Trophoblast cell (in vitro differentiated cells and primary cell): ENCODE measurements around the gene SLC2A4.

ENCODE experiments used
- DNase-seq, 2 donors: peaks; one replicate each; pipeline ENCODE4 v3.0.0-alpha.2; 2016
- H2AFZ ChIP-seq: 2 replicates; pipeline ENCODE4 v1.6.1; 2013; ENCODE audit warnings: low read length, moderate library complexity, mild to moderate bottlenecking; ENCODE audit not compliant: insufficient read depth, poor library complexity
- H2AK5ac ChIP-seq: 2 replicates; pipeline ENCODE4 v1.6.1; 2013; ENCODE audit warnings: mild to moderate bottlenecking, low read length
- H2BK120ac ChIP-seq: 2 replicates; pipeline ENCODE4 v1.6.1; 2013; ENCODE audit warnings: low read length, mild to moderate bottlenecking, moderate library complexity; ENCODE audit not compliant: insufficient read depth, poor library complexity
- H2BK12ac ChIP-seq: 2 replicates; pipeline ENCODE4 v1.6.1; 2013; ENCODE audit warnings: mild to moderate bottlenecking, low read length, moderate library complexity
- H2BK5ac ChIP-seq: 2 replicates; pipeline ENCODE4 v1.6.1; 2013; ENCODE audit warnings: low read length, low read depth, moderate library complexity, mild to moderate bottlenecking; ENCODE audit not compliant: poor library complexity
- H3K14ac ChIP-seq: 2 replicates; pipeline ENCODE4 v1.6.1; 2013; ENCODE audit warnings: mild to moderate bottlenecking, low read length
- H3K18ac ChIP-seq: 2 replicates; pipeline ENCODE4 v1.6.1; 2013; ENCODE audit warnings: mild to moderate bottlenecking, low read length
- H3K23ac ChIP-seq: 2 replicates; pipeline ENCODE4 v1.6.1; 2013; ENCODE audit warnings: low read length
- H3K27ac ChIP-seq: 2 replicates; pipeline ENCODE4 v1.5.1; 2013; ENCODE audit warnings: low read depth, mild to moderate bottlenecking, inconsistent platforms, low read length, moderate library complexity
- H3K27me3 ChIP-seq: 2 replicates; pipeline ENCODE4 v1.6.1; 2013; ENCODE audit warnings: inconsistent platforms, mild to moderate bottlenecking, low read length, moderate library complexity; ENCODE audit not compliant: insufficient read depth
- H3K36me3 ChIP-seq, 2 experiments: 1 replicate in 1 of 2; 2 replicates in 1 of 2; pipeline ENCODE4 v1.6.1; 2013; ENCODE audit warnings: low read length in 2 of 2, mild to moderate bottlenecking in 2 of 2, moderate library complexity in 1 of 2; ENCODE audit not compliant: insufficient read depth in 2 of 2, control insufficient read depth in 1 of 2
- H3K4ac ChIP-seq: 2 replicates; pipeline ENCODE4 v1.6.1; 2013; ENCODE audit warnings: low read depth, mild to moderate bottlenecking, low read length, moderate library complexity
- H3K4me1 ChIP-seq, 2 experiments: 1 replicate in 1 of 2; 2 replicates in 1 of 2; pipeline ENCODE4 v1.6.1; 2013; ENCODE audit warnings: low read length in 2 of 2, mild to moderate bottlenecking in 2 of 2, moderate library complexity in 1 of 2; ENCODE audit not compliant: insufficient read depth in 2 of 2, control insufficient read depth in 1 of 2
- H3K4me2 ChIP-seq: 2 replicates; pipeline ENCODE4 v1.6.1; 2013; ENCODE audit warnings: inconsistent platforms, mild to moderate bottlenecking, low read length, moderate library complexity
- H3K4me3 ChIP-seq: 2 replicates; pipeline ENCODE4 v1.5.1; 2013; ENCODE audit warnings: mild to moderate bottlenecking, low read depth, low read length, inconsistent platforms
- H3K79me1 ChIP-seq: one replicate; pipeline ENCODE4 v1.6.1; 2013; ENCODE audit warnings: low read length
- H3K79me2 ChIP-seq: 2 replicates; pipeline ENCODE4 v1.6.1; 2013; ENCODE audit warnings: low read length, mild to moderate bottlenecking; ENCODE audit not compliant: control insufficient read depth, insufficient read depth, poor library complexity
- H3K9ac ChIP-seq: 2 replicates; pipeline ENCODE4 v1.6.1; 2013; ENCODE audit warnings: mild to moderate bottlenecking, low read length
- H3K9me3 ChIP-seq: 2 replicates; pipeline ENCODE4 v1.6.1; 2013; ENCODE audit warnings: low read depth, mild to moderate bottlenecking, control low read depth, inconsistent platforms, low read length; ENCODE audit not compliant: insufficient read depth
- H4K12ac ChIP-seq: 2 replicates; pipeline ENCODE4 v1.6.1; 2013; ENCODE audit warnings: low read depth, mild to moderate bottlenecking, low read length, moderate library complexity
- H4K8ac ChIP-seq: 2 replicates; pipeline ENCODE4 v1.6.1; 2013; ENCODE audit warnings: low read depth, mild to moderate bottlenecking, low read length, moderate library complexity
- H4K91ac ChIP-seq: one replicate; pipeline ENCODE4 v1.6.1; 2013; ENCODE audit warnings: low read depth, mild to moderate bottlenecking, low read length, moderate library complexity
- WGBS: extraction: QIAGEN DNeasy Blood & Tissue Kit; methylation state at CpG from one replicate; pipeline ENCODE4 v1.1.7; 2013; ENCODE audit warnings: missing lambda C conversion rate; ENCODE audit not compliant: insufficient read length, insufficient coverage; ENCODE audit errors: extremely low coverage; 5-methylcytosine and 5-hydroxymethylcytosine counted together

Gene SLC2A4

DNA sequence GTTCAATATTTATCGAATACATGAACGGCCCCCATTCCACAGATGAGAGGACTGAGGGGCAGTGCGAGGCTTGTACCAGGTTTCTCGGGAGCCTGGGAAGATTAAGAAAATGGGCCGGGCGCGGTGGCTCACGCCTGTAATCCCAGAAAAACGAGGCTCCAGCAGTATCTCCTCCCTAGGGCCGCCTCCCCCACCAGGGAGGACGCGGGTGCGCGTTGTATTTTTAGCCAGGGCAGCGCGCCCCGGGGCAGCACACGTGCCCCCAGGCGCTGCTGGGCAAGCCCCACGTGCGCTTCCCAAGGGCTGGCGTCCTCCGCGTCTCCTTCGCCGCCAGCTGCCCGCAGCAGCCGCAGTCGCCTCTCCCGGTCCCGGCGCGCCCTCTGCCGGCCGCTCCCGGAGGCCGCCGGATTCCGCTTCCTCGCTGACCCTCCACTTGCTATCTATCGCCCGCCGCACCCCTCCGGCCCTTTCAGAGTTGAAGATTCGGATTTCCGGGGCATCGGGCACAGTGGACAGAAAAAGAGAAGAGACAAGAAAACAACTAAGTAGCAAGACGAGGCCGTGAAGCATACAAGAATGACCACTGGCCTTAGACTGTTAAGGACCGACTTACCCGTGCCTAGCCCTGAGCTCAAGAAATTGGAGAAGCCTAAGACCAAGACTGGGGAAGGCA, 14.8 kb downstream of the SLC2A4 start:
- Histone ChIP-seq H3K18ac (no peak overlapping the region), H3K4me1 (peaks cover 4 to 8% of the 10 kb centered on the region in 2 experiments), H3K4me3 (no peak overlapping the region), H2AFZ (no peak overlapping the region), H3K9me3 (peaks cover 5% of the 10 kb centered on the region), H2BK120ac (no peak overlapping the region), H3K36me3 (no peaks in the 10 kb centered on the region), H3K9ac (no peak overlapping the region), H3K4ac (no peak overlapping the region), H3K4me2 (peak overlapping the region; percentile 45), H4K8ac (no peak overlapping the region), H2BK5ac (no peak overlapping the region), H3K23ac (peak overlapping the region; percentile 29), H3K79me2 (no peaks in the 10 kb centered on the region), H2BK12ac (no peak overlapping the region), H3K14ac (no peak overlapping the region), H2AK5ac (no peak overlapping the region), H4K91ac (no peak overlapping the region), H4K12ac (no peak overlapping the region), H3K27ac (no peak overlapping the region), H3K27me3 (peaks cover 21% of the 10 kb centered on the region), H3K79me1 (no peaks in the 10 kb centered on the region)
- WGBS, result no CpG with 5 or more reads among the region's 51 CpGs
- peak; percentile 88 to 94 for DNase-seq

- Histone ChIP-seq H2AK5ac (no peak overlapping the region), H2BK12ac (no peak overlapping the region), H3K14ac (no peak overlapping the region), H2BK120ac (no peak overlapping the region), H4K8ac (no peak overlapping the region), H3K27me3 (no peaks in the 10 kb centered on the region), H3K23ac (no peak overlapping the region), H3K4me2 (no peak overlapping the region), H3K79me1 (peaks cover 16% of the 10 kb centered on the region), H3K36me3 (no peaks in the 10 kb centered on the region), H4K91ac (no peak overlapping the region), H3K9ac (no peak overlapping the region), H2AFZ (no peak overlapping the region), H3K27ac (no peak overlapping the region), H2BK5ac (no peak overlapping the region), H3K4me1 (peaks cover 3 to 4% of the 10 kb centered on the region in 2 experiments), H3K4ac (no peak overlapping the region), H3K9me3 (no peaks in the 10 kb centered on the region), H3K18ac (no peak overlapping the region), H3K4me3 (no peak overlapping the region), H3K79me2 (peaks cover 17% of the 10 kb centered on the region), H4K12ac (no peak overlapping the region)
- DNase-seq, result no peak
- no CpG with 5 or more reads among the region's 7 CpGs for WGBS
Observed at GRCh38 chr17:7304179-7304578, 22.7 kb downstream of the SLC2A4 start.

- peaks cover 16% of the 10 kb centered on the region for H3K79me1 ChIP-seq
- WGBS, result no CpG with 5 or more reads among the region's 64 CpGs
Observed at GRCh38 chr17:7306911-7307685, 25.6 kb downstream of the SLC2A4 start, which contains the start of gene EIF5A. Gene EIF5A (plus strand): TSS chr17:7307628. CDS start chr17:7309636, 2,008 bp downstream.

DNA sequence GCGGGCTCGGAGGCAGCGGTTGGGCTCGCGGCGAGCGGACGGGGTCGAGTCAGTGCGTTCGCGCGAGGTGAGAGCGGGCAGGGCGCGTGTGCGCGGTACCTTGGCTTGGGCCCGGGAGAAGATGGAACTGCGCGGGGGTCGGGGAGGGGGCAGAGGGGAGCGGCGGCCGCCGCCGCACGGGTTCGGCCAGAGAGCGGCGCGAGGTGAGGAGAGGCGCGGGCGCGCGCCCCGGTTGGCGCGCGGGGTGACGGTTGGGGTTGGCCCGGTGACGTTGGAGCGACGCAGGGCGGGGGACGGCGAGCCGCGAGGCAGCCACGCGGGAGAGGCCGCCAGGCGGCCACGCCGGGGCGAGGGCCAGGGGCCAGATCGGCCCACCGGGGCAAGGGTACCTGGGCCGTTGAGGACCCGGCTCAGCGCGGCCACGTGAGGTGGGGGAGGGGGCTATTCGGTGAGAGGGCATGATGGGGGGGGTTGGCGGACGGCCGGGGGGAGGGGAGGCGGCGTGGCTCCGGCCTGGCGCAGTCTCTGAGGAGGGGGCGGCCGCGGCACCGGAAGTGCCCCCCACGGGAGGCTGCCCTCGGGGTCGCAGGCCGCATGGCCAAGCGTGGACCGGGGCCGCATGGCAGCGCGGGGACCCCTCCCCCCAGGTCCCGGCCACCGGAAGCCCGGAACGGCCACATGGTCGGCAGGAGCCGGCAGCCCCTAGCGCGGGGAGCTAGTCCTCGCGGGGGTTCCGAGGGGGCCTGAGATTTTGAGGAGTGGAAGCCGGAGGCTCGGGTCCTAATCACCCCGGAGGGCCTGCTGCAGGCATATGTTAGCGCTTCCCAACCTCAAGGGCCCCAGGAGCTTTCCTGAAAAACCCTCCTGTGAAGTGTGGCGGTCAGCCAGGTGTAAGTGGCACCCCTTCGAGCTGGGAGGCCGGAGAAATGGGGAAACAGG, 26.4 kb downstream of the SLC2A4 start:
- peak overlapping the region; percentile 96 for H4K8ac ChIP-seq
- peak overlapping the region; percentile 94 for H4K91ac ChIP-seq
- H3K79me1 ChIP-seq, result peaks cover 16% of the 10 kb centered on the region
- no peak overlapping the region for H2BK12ac ChIP-seq
- H3K27me3 ChIP-seq, result no peaks in the 10 kb centered on the region
- peak overlapping the region; percentile 95 for H2BK5ac ChIP-seq
- peak overlapping the region; percentile 89 for H2AFZ ChIP-seq
- peak overlapping the region; percentile 80 for H3K4ac ChIP-seq
- H3K4me2 ChIP-seq, result peak overlapping the region; percentile 97
- H3K4me1 ChIP-seq, result peaks cover 4% of the 10 kb centered on the region in 2 experiments
- H3K18ac ChIP-seq, result peak overlapping the region; percentile 98
- peak overlapping the region; percentile 98 for H2AK5ac ChIP-seq
- peak overlapping the region; percentile 99 for H3K9ac ChIP-seq
- peaks cover 22% of the 10 kb centered on the region for H3K79me2 ChIP-seq
- H2BK120ac ChIP-seq, result peak overlapping the region; percentile 82
- DNase-seq, result peak in 1 of 2 donors; percentile 33
- peaks cover 26 to 32% of the 10 kb centered on the region in 2 experiments for H3K36me3 ChIP-seq
- H3K9me3 ChIP-seq, result no peaks in the 10 kb centered on the region
- no CpG with 5 or more reads among the region's 104 CpGs for WGBS
- peak overlapping the region; percentile 99 for H3K4me3 ChIP-seq
- peak overlapping the region; percentile 88 for H4K12ac ChIP-seq
- H3K14ac ChIP-seq, result peak overlapping the region; percentile 97
- H3K23ac ChIP-seq, result no peak overlapping the region
- H3K27ac ChIP-seq, result peak overlapping the region; percentile 90

More at GRCh38 chr17:7306911-7307685, 25.6 kb downstream of the SLC2A4 start, which contains the start of gene EIF5A:
- peak within 1 kb of the TSS; percentile 89 for H2AFZ ChIP-seq
- H4K8ac ChIP-seq, result peak within 1 kb of the TSS; percentile 96
- peak within 1 kb of the TSS; percentile 97 for H3K14ac ChIP-seq
- no peaks in the 10 kb centered on the region for H3K27me3 ChIP-seq
- H3K36me3 ChIP-seq, result peaks cover 18 to 24% of the 10 kb centered on the region in 2 experiments
- peak within 1 kb of the TSS; percentile 98 for H2AK5ac ChIP-seq
- H3K9ac ChIP-seq, result peak within 1 kb of the TSS; percentile 99
- peak within 1 kb of the TSS; percentile 99 for H3K4me3 ChIP-seq
- peak within 1 kb of the TSS; percentile 95 for H2BK5ac ChIP-seq
- H2BK12ac ChIP-seq, result no peak within 1 kb of the TSS
- H3K27ac ChIP-seq, result peak within 1 kb of the TSS; percentile 90
- H4K12ac ChIP-seq, result peak within 1 kb of the TSS; percentile 93
- peak within 1 kb of the TSS; percentile 80 for H3K4ac ChIP-seq
- H3K79me2 ChIP-seq, result peaks cover 22% of the 10 kb centered on the region
- H4K91ac ChIP-seq, result peak within 1 kb of the TSS; percentile 94
- DNase-seq, result peak; percentile 100
- H3K4me2 ChIP-seq, result peak within 1 kb of the TSS; percentile 97
- peaks cover 4% of the 10 kb centered on the region in 2 experiments for H3K4me1 ChIP-seq
- peak within 1 kb of the TSS; percentile 98 for H3K18ac ChIP-seq
- no peaks in the 10 kb centered on the region for H3K9me3 ChIP-seq
- H2BK120ac ChIP-seq, result peak within 1 kb of the TSS; percentile 82
- H3K23ac ChIP-seq, result no peak within 1 kb of the TSS
